GM18508 (cell line): ENCODE results near the gene DLGAP4.
"Not testable (repeated sequence)": the region's sequence is repeated elsewhere in the genome, so short reads cannot be mapped to it uniquely, and the experiment has no call there.

ENCODE experiments used
- ATAC-seq: cut with Tn5 transposase; IDR thresholded peaks from one replicate; pipeline ENCODE4 v1.9.1; 2021; ENCODE audit warnings: moderate number of reproducible peaks; ENCODE audit not compliant: insufficient read depth, unreplicated experiment

DLGAP4 gene

GRCh38 chr20:36546111-36546736, 240.1 kb downstream of the DLGAP4 start:
- ATAC-seq: no peak

GRCh38 chr20:36547186-36548005, 241.3 kb downstream of the DLGAP4 start:
- ATAC-seq: no peak

- no peak for ATAC-seq
These were observed 241.8 kb downstream of the DLGAP4 start for GRCh38 chr20:36548006-36548315.

GRCh38 chr20:36548704-36549627, 242.8 kb downstream of the DLGAP4 start:
- no peak for ATAC-seq

GRCh38 chr20:36549628-36549941, 243.4 kb downstream of the DLGAP4 start:
- ATAC-seq: no peak

GRCh38 chr20:36549942-36550789, 244.0 kb downstream of the DLGAP4 start:
- ATAC-seq: no peak

- no peak for ATAC-seq
These were observed 244.7 kb downstream of the DLGAP4 start for GRCh38 chr20:36550790-36551299.

GRCh38 chr20:36555248-36555647, 249.1 kb downstream of the DLGAP4 start:
- ATAC-seq: no peak

GRCh38 chr20:36562724-36563123, 256.6 kb downstream of the DLGAP4 start:
- no peak for ATAC-seq

GRCh38 chr20:36563374-36563773, 257.2 kb downstream of the DLGAP4 start:
- no peak for ATAC-seq

GRCh38 chr20:36564078-36564725, 258.1 kb downstream of the DLGAP4 start:
- not testable (repeated sequence) for ATAC-seq

- not testable (repeated sequence) for ATAC-seq
These were observed 258.6 kb downstream of the DLGAP4 start for GRCh38 chr20:36564726-36565121.

GRCh38 chr20:36565520-36565919, 259.4 kb downstream of the DLGAP4 start:
- no peak for ATAC-seq

- no peak for ATAC-seq
These were observed 263.8 kb downstream of the DLGAP4 start for GRCh38 chr20:36569847-36570429.

- no peak for ATAC-seq
These were observed 265.7 kb downstream of the DLGAP4 start for GRCh38 chr20:36571564-36572504.

GRCh38 chr20:36572701-36573102, 266.6 kb downstream of the DLGAP4 start:
- no peak for ATAC-seq

GRCh38 chr20:36573103-36573797, 267.1 kb downstream of the DLGAP4 start, which contains the start of gene TGIF2:
Gene TGIF2, plus strand, starts transcription at chr20:36573597. Its CDS starts 5,178 bp downstream, at chr20:36578775.
- ATAC-seq: no peak
